ENCODE measurements around the gene TUBGCP3.

The TUBGCP3 gene

GRCh38 chr13:112465251-112466131, 122.5 kb downstream of the TUBGCP3 start:
- H3K9me3 ChIP-seq (ENCODE audit: insufficient read depth, low read depth, low read length): no peaks in the 10 kb centered on the region
- H3K4me1 ChIP-seq (ENCODE audit: insufficient read depth, low read length): no peaks in the 10 kb centered on the region
- no peaks in the 10 kb centered on the region for H3K36me3 ChIP-seq (ENCODE audit: insufficient read depth, low read depth, low read length)

GRCh38 chr13:112464720-112465119, 123.2 kb downstream of the TUBGCP3 start:
- Histone ChIP-seq H3K27me3 (ENCODE audit: insufficient read depth, low read length) (no peaks in the 10 kb centered on the region), H3K4me1 (ENCODE audit: insufficient read depth, low read length) (no peaks in the 10 kb centered on the region), H3K9ac (ENCODE audit: low read depth, low read length) (no peak overlapping the region), H3K27ac (ENCODE audit: low read length) (no peak overlapping the region), H3K9me3 (ENCODE audit: insufficient read depth, low read depth, low read length) (peaks cover 4% of the 10 kb centered on the region), H3K4me3 (ENCODE audit: low read length) (no peak overlapping the region), H3K36me3 (ENCODE audit: insufficient read depth, low read depth, low read length) (no peaks in the 10 kb centered on the region)

More at GRCh38 chr13:112465251-112466131, 122.5 kb downstream of the TUBGCP3 start:
- Histone ChIP-seq H3K4me3 (ENCODE audit: low read length) (no peak overlapping the region), H3K9ac (ENCODE audit: low read depth, low read length) (no peak overlapping the region), H3K27ac (ENCODE audit: low read length) (no peak overlapping the region), H3K27me3 (ENCODE audit: insufficient read depth, low read length) (no peaks in the 10 kb centered on the region)

- no peaks in the 10 kb centered on the region for H3K4me1 ChIP-seq (ENCODE audit: insufficient read depth, low read length)
- H3K4me3 ChIP-seq (ENCODE audit: low read length): no peak overlapping the region
- H3K9me3 ChIP-seq (ENCODE audit: insufficient read depth, low read depth, low read length): peaks cover 9% of the 10 kb centered on the region
- no peak overlapping the region for H3K27ac ChIP-seq (ENCODE audit: low read length)
- H3K9ac ChIP-seq (ENCODE audit: low read depth, low read length): no peak overlapping the region
- H3K27me3 ChIP-seq (ENCODE audit: insufficient read depth, low read length): no peaks in the 10 kb centered on the region
- no peaks in the 10 kb centered on the region for H3K36me3 ChIP-seq (ENCODE audit: insufficient read depth, low read depth, low read length)
These were observed 125.5 kb downstream of the TUBGCP3 start for GRCh38 chr13:112462408-112462807.

- no peaks in the 10 kb centered on the region for H3K4me1 ChIP-seq (ENCODE audit: insufficient read depth, low read length)
- H3K27ac ChIP-seq (ENCODE audit: low read length): no peak overlapping the region
- H3K27me3 ChIP-seq (ENCODE audit: insufficient read depth, low read length): no peaks in the 10 kb centered on the region
- no peak overlapping the region for H3K4me3 ChIP-seq (ENCODE audit: low read length)
- H3K9ac ChIP-seq (ENCODE audit: low read depth, low read length): no peak overlapping the region
- H3K36me3 ChIP-seq (ENCODE audit: insufficient read depth, low read depth, low read length): no peaks in the 10 kb centered on the region
- peaks cover 9% of the 10 kb centered on the region for H3K9me3 ChIP-seq (ENCODE audit: insufficient read depth, low read depth, low read length)
These were observed 130.5 kb downstream of the TUBGCP3 start for GRCh38 chr13:112457485-112457884.

- Histone ChIP-seq H3K9me3 (ENCODE audit: insufficient read depth, low read depth, low read length) (peaks cover 9% of the 10 kb centered on the region), H3K27me3 (ENCODE audit: insufficient read depth, low read length) (no peaks in the 10 kb centered on the region), H3K9ac (ENCODE audit: low read depth, low read length) (no peak overlapping the region), H3K27ac (ENCODE audit: low read length) (no peak overlapping the region), H3K4me1 (ENCODE audit: insufficient read depth, low read length) (no peaks in the 10 kb centered on the region), H3K4me3 (ENCODE audit: low read length) (no peak overlapping the region), H3K36me3 (ENCODE audit: insufficient read depth, low read depth, low read length) (no peaks in the 10 kb centered on the region)
These were observed 130.9 kb downstream of the TUBGCP3 start for GRCh38 chr13:112457081-112457480.

GRCh38 chr13:112456138-112457056, 131.6 kb downstream of the TUBGCP3 start:
- Histone ChIP-seq H3K36me3 (ENCODE audit: insufficient read depth, low read depth, low read length) (no peaks in the 10 kb centered on the region), H3K4me1 (ENCODE audit: insufficient read depth, low read length) (no peaks in the 10 kb centered on the region), H3K27ac (ENCODE audit: low read length) (no peak overlapping the region), H3K9me3 (ENCODE audit: insufficient read depth, low read depth, low read length) (peaks cover 9% of the 10 kb centered on the region), H3K9ac (ENCODE audit: low read depth, low read length) (no peak overlapping the region), H3K4me3 (ENCODE audit: low read length) (no peak overlapping the region), H3K27me3 (ENCODE audit: insufficient read depth, low read length) (no peaks in the 10 kb centered on the region)

GRCh38 chr13:112455476-112456059, 132.4 kb downstream of the TUBGCP3 start:
- Histone ChIP-seq H3K36me3 (ENCODE audit: insufficient read depth, low read depth, low read length) (no peaks in the 10 kb centered on the region), H3K4me1 (ENCODE audit: insufficient read depth, low read length) (no peaks in the 10 kb centered on the region), H3K9ac (ENCODE audit: low read depth, low read length) (no peak overlapping the region), H3K4me3 (ENCODE audit: low read length) (no peak overlapping the region), H3K9me3 (ENCODE audit: insufficient read depth, low read depth, low read length) (peaks cover 9% of the 10 kb centered on the region), H3K27me3 (ENCODE audit: insufficient read depth, low read length) (no peaks in the 10 kb centered on the region), H3K27ac (ENCODE audit: low read length) (no peak overlapping the region)

- no peak overlapping the region for H3K9ac ChIP-seq (ENCODE audit: low read depth, low read length)
- H3K36me3 ChIP-seq (ENCODE audit: insufficient read depth, low read depth, low read length): no peaks in the 10 kb centered on the region
- H3K9me3 ChIP-seq (ENCODE audit: insufficient read depth, low read depth, low read length): peaks cover 6% of the 10 kb centered on the region
- H3K27me3 ChIP-seq (ENCODE audit: insufficient read depth, low read length): no peaks in the 10 kb centered on the region
- H3K4me1 ChIP-seq (ENCODE audit: insufficient read depth, low read length): no peaks in the 10 kb centered on the region
- H3K27ac ChIP-seq (ENCODE audit: low read length): no peak overlapping the region
- H3K4me3 ChIP-seq (ENCODE audit: low read length): no peak overlapping the region
These were observed 133.2 kb downstream of the TUBGCP3 start for GRCh38 chr13:112454648-112455334.

- Histone ChIP-seq H3K27me3 (ENCODE audit: insufficient read depth, low read length) (no peaks in the 10 kb centered on the region), H3K4me1 (ENCODE audit: insufficient read depth, low read length) (no peaks in the 10 kb centered on the region), H3K4me3 (ENCODE audit: low read length) (no peak overlapping the region), H3K27ac (ENCODE audit: low read length) (no peak overlapping the region), H3K36me3 (ENCODE audit: insufficient read depth, low read depth, low read length) (no peaks in the 10 kb centered on the region), H3K9me3 (ENCODE audit: insufficient read depth, low read depth, low read length) (no peaks in the 10 kb centered on the region), H3K9ac (ENCODE audit: low read depth, low read length) (no peak overlapping the region)
These were observed 133.9 kb downstream of the TUBGCP3 start for GRCh38 chr13:112453874-112454647.

GRCh38 chr13:112453207-112453829, 134.6 kb downstream of the TUBGCP3 start:
- Histone ChIP-seq H3K4me1 (ENCODE audit: insufficient read depth, low read length) (no peaks in the 10 kb centered on the region), H3K9ac (ENCODE audit: low read depth, low read length) (no peak overlapping the region), H3K4me3 (ENCODE audit: low read length) (no peak overlapping the region), H3K27ac (ENCODE audit: low read length) (no peak overlapping the region), H3K9me3 (ENCODE audit: insufficient read depth, low read depth, low read length) (no peaks in the 10 kb centered on the region), H3K36me3 (ENCODE audit: insufficient read depth, low read depth, low read length) (no peaks in the 10 kb centered on the region), H3K27me3 (ENCODE audit: insufficient read depth, low read length) (no peaks in the 10 kb centered on the region)

Data from iPS-20b (cell line).